ENCODE measurements around the gene IFITM10. TPM values are rescaled to one million over a fixed set of nuclear protein-coding genes. Genes with fewer than 3 reads are reported as not detected.

Gene IFITM10
- total and polyA plus RNA-seq, 10 of the 15 experiments (the other 5 are each of a cell fraction or from before 2014, with no cell fraction given) = 0.04 to 0.27 TPM; not detected in 8

DNA sequence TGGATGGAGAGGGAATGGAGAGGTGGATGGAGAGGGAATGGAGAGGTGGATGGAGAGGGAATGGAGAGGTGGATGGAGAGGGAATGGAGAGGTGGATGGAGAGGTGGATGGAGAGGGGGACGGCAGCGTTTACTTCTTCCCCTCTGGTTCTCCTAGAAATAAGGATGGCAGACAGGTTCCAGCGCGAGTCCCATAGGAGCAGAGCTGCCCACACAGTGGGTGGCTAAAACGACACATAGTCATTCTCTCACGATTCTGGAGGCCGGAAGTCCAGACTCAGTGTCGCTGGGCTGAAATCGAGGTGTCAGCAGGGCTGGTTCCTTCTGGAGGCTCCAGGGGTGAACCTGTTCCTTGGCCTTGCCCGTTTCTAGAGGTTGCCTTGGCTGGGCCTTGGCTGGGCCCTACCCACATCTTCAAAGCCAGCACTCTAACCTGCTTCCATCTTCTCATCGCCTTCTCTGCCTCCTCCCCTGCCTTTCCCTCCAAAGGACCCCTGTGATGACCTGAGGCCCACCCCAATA is 26.0 kb upstream of the IFITM10 start (continued):
- TF ChIP-seq, protein P1, sequence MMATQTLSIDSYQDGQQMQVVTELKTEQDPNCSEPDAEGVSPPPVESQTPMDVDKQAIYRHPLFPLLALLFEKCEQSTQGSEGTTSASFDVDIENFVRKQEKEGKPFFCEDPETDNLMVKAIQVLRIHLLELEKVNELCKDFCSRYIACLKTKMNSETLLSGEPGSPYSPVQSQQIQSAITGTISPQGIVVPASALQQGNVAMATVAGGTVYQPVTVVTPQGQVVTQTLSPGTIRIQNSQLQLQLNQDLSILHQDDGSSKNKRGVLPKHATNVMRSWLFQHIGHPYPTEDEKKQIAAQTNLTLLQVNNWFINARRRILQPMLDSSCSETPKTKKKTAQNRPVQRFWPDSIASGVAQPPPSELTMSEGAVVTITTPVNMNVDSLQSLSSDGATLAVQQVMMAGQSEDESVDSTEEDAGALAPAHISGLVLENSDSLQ (IDR thresholded peaks at IDR 0.05) = no peak
- no peak for TF ChIP-seq ASH2L (IDR thresholded peaks at IDR 0.05; ENCODE audit: borderline replicate concordance, low read depth)
- TF ChIP-seq SPI1 (IDR thresholded peaks at IDR 0.05; ENCODE audit: borderline replicate concordance, insufficient read depth, low read depth, low read length) = no peak
- TF ChIP-seq, protein P2, sequence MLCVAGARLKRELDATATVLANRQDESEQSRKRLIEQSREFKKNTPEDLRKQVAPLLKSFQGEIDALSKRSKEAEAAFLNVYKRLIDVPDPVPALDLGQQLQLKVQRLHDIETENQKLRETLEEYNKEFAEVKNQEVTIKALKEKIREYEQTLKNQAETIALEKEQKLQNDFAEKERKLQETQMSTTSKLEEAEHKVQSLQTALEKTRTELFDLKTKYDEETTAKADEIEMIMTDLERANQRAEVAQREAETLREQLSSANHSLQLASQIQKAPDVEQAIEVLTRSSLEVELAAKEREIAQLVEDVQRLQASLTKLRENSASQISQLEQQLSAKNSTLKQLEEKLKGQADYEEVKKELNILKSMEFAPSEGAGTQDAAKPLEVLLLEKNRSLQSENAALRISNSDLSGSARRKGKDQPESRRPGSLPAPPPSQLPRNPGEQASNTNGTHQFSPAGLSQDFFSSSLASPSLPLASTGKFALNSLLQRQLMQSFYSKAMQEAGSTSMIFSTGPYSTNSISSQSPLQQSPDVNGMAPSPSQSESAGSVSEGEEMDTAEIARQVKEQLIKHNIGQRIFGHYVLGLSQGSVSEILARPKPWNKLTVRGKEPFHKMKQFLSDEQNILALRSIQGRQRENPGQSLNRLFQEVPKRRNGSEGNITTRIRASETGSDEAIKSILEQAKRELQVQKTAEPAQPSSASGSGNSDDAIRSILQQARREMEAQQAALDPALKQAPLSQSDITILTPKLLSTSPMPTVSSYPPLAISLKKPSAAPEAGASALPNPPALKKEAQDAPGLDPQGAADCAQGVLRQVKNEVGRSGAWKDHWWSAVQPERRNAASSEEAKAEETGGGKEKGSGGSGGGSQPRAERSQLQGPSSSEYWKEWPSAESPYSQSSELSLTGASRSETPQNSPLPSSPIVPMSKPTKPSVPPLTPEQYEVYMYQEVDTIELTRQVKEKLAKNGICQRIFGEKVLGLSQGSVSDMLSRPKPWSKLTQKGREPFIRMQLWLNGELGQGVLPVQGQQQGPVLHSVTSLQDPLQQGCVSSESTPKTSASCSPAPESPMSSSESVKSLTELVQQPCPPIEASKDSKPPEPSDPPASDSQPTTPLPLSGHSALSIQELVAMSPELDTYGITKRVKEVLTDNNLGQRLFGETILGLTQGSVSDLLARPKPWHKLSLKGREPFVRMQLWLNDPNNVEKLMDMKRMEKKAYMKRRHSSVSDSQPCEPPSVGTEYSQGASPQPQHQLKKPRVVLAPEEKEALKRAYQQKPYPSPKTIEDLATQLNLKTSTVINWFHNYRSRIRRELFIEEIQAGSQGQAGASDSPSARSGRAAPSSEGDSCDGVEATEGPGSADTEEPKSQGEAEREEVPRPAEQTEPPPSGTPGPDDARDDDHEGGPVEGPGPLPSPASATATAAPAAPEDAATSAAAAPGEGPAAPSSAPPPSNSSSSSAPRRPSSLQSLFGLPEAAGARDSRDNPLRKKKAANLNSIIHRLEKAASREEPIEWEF (IDR thresholded peaks at IDR 0.05; ENCODE audit: insufficient replicate concordance, low read depth, low read length) = no peak
- TF ChIP-seq, protein P3, sequence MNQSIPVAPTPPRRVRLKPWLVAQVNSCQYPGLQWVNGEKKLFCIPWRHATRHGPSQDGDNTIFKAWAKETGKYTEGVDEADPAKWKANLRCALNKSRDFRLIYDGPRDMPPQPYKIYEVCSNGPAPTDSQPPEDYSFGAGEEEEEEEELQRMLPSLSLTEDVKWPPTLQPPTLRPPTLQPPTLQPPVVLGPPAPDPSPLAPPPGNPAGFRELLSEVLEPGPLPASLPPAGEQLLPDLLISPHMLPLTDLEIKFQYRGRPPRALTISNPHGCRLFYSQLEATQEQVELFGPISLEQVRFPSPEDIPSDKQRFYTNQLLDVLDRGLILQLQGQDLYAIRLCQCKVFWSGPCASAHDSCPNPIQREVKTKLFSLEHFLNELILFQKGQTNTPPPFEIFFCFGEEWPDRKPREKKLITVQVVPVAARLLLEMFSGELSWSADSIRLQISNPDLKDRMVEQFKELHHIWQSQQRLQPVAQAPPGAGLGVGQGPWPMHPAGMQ (IDR thresholded peaks at IDR 0.05; ENCODE audit: borderline replicate concordance) = no peak
- no peak for TF ChIP-seq KLF5 (IDR thresholded peaks at IDR 0.05; ENCODE audit: partially characterized antibody)
- TF ChIP-seq TBL1XR1 (IDR thresholded peaks at IDR 0.05; ENCODE audit: low read depth, low read length) = no peak
- no peak for TF ChIP-seq ESRRA (IDR thresholded peaks at IDR 0.05; ENCODE audit: low read length)

Measured in GM12878 (cell line).